Natural killer cell (primary cell): ENCODE data around the gene CC2D1A. TPM values are rescaled to one million over a fixed set of nuclear protein-coding genes. Genes with fewer than 3 reads are reported as not detected.

Source experiments
- ATAC-seq, 3 donors: fragments of 150-1000 bp in 2 of 3; fragments of 200-7000 bp in 1 of 3; cut with Tn5 transposase; 1 replicate in 1 of 3; 2 replicates in 2 of 3; pipeline ENCODE4 v1.10.0; 2021; ENCODE audit warnings: mild to moderate bottlenecking in 2 of 3, moderate library complexity in 2 of 3
- DNase-seq, 2 donors: peaks; one replicate each; pipeline versions ENCODE4 v3.0.0 to v3.0.0-alpha.2; 2013 to 2021; ENCODE audit warnings: mixed read lengths in 1 of 2
- H3K27ac ChIP-seq: one replicate; pipeline ENCODE4 v1.5.1; 2013; ENCODE audit warnings: mild to moderate bottlenecking, low read length
- H3K27me3 ChIP-seq: one replicate; pipeline ENCODE4 v1.6.1; 2013; ENCODE audit warnings: low read length; ENCODE audit not compliant: control insufficient read depth, insufficient read depth
- H3K36me3 ChIP-seq: one replicate; pipeline ENCODE4 v1.6.1; 2013; ENCODE audit warnings: low read length; ENCODE audit not compliant: control insufficient read depth, insufficient read depth
- H3K4me1 ChIP-seq: one replicate; pipeline ENCODE4 v1.6.1; 2013; ENCODE audit warnings: low read length; ENCODE audit not compliant: control insufficient read depth, insufficient read depth
- H3K4me3 ChIP-seq: one replicate; pipeline ENCODE4 v1.5.1; 2013; ENCODE audit warnings: low read length
- H3K9me3 ChIP-seq: one replicate; pipeline ENCODE4 v1.6.1; 2013; ENCODE audit warnings: low read length; ENCODE audit not compliant: control insufficient read depth, insufficient read depth
- H3K27ac Mint-ChIP-seq, 2 donors: one replicate each; pipeline ENCODE4 v1.8.0; 2022; ENCODE audit warnings: mild to moderate bottlenecking in 2 of 2, mixed read lengths in 2 of 2, moderate library complexity in 1 of 2
- H3K27me3 Mint-ChIP-seq, 2 donors: one replicate each; pipeline ENCODE4 v1.8.0; 2022; ENCODE audit warnings: low read depth in 2 of 2, mixed read lengths in 2 of 2
- H3K36me3 Mint-ChIP-seq: one replicate; pipeline ENCODE4 v1.8.0; 2022; ENCODE audit warnings: mixed read lengths
- H3K4me1 Mint-ChIP-seq, 2 donors: one replicate each; pipeline ENCODE4 v1.8.0; 2022; ENCODE audit warnings: mixed read lengths in 2 of 2
- H3K4me3 Mint-ChIP-seq: one replicate; pipeline ENCODE4 v1.8.0; 2022; ENCODE audit warnings: mild to moderate bottlenecking, moderate library complexity, mixed read lengths
- H3K9me3 Mint-ChIP-seq, 2 donors: one replicate each; pipeline ENCODE4 v1.8.0; 2022; ENCODE audit warnings: mixed read lengths in 2 of 2
- WGBS: methylation state at CpG from one replicate; pipeline ENCODE4 v1.1.7; 2013; ENCODE audit warnings: missing lambda C conversion rate; ENCODE audit not compliant: insufficient coverage; 5-methylcytosine and 5-hydroxymethylcytosine counted together
- intact Hi-C: fragments of 100-400 bp; cut with micrococcal nuclease; formaldehyde crosslinking; loops from one replicate; pipeline ENCODE4 v1.14.2; 2022
- total RNA-seq, 4 donors: library from RNA; stranded (reverse); fragments of 120-200 nt in 1 of 4; gene quantifications; one replicate each; pipeline versions ENCODE4 v1.2.3 to v1.2.4, GENCODE V29; 2013 to 2022
- TF ChIP-seq, protein P1 (sequence below): fragments of 200-600 bp; IDR thresholded peaks from one replicate; pipeline ENCODE4 v1.8.0; 2022; ENCODE audit warnings: antibody characterized with exemption

The CC2D1A gene
- total RNA-seq, 3 donors from 2014 or later (not counting 1 experiment from before 2014, with no cell fraction given): 42.8 to 49.3 (median 48.4) TPM

DNA sequence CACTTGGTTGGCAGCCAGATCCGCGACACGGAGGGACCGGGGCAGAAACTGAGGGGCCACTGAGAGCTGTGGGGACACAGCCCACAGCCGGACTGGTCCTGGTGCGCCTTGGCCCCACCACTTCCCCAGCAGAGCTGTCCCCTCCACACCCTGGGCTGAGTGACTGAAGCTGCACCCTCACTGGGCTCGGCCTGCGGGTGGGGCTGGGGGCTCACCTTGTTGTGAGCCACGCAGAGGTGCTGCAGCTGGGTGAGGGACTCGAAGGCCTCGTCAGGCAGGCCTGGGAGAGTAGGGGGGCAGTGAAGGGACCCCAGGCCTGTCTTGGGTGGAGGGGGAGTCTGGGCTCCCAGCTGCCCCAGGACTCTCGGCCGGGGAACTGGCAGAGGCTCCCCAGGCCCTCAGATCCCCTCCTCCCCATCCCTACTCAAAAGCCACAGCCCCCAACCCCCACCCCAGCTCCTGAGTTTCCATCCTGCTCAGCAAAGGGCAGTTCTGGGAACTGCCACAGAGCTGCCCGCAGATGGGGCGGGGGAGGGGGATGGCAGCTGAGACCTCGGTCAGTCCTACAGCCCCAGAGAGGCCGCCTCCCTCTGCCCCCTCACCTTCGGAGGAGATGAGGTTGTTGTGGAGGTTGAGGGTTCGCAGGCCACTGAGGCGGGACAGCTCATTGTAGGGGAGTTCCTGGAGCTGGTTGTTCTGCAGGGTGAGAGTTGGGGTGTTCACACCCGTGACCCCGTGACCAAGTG, 29.9 kb downstream of the CC2D1A start:
- TF ChIP-seq, protein P1, sequence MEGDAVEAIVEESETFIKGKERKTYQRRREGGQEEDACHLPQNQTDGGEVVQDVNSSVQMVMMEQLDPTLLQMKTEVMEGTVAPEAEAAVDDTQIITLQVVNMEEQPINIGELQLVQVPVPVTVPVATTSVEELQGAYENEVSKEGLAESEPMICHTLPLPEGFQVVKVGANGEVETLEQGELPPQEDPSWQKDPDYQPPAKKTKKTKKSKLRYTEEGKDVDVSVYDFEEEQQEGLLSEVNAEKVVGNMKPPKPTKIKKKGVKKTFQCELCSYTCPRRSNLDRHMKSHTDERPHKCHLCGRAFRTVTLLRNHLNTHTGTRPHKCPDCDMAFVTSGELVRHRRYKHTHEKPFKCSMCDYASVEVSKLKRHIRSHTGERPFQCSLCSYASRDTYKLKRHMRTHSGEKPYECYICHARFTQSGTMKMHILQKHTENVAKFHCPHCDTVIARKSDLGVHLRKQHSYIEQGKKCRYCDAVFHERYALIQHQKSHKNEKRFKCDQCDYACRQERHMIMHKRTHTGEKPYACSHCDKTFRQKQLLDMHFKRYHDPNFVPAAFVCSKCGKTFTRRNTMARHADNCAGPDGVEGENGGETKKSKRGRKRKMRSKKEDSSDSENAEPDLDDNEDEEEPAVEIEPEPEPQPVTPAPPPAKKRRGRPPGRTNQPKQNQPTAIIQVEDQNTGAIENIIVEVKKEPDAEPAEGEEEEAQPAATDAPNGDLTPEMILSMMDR: no peak
- peaks cover 11% of the 10 kb centered on the region for H3K4me1 ChIP-seq
- H3K4me3 ChIP-seq: no peak overlapping the region
- H3K9me3 ChIP-seq: no peaks in the 10 kb centered on the region
- no peak for DNase-seq
- intact Hi-C loops: no loop called here
- Mint-ChIP-seq H3K27me3 (peaks cover 0 to 16% of the 10 kb centered on the region in 2 donors), H3K4me1 (peaks cover 0 to 6% of the 10 kb centered on the region in 2 donors), H3K27ac (no peak overlapping the region), H3K36me3 (no peaks in the 10 kb centered on the region), H3K9me3 (no peaks in the 10 kb centered on the region), H3K4me3 (no peak overlapping the region)
- ATAC-seq: no peak
- WGBS: 90% methylated on average over 19 of the region's 22 CpGs
- no peaks in the 10 kb centered on the region for H3K36me3 ChIP-seq
- no peak overlapping the region for H3K27ac ChIP-seq
- peaks cover 9% of the 10 kb centered on the region for H3K27me3 ChIP-seq

DNA sequence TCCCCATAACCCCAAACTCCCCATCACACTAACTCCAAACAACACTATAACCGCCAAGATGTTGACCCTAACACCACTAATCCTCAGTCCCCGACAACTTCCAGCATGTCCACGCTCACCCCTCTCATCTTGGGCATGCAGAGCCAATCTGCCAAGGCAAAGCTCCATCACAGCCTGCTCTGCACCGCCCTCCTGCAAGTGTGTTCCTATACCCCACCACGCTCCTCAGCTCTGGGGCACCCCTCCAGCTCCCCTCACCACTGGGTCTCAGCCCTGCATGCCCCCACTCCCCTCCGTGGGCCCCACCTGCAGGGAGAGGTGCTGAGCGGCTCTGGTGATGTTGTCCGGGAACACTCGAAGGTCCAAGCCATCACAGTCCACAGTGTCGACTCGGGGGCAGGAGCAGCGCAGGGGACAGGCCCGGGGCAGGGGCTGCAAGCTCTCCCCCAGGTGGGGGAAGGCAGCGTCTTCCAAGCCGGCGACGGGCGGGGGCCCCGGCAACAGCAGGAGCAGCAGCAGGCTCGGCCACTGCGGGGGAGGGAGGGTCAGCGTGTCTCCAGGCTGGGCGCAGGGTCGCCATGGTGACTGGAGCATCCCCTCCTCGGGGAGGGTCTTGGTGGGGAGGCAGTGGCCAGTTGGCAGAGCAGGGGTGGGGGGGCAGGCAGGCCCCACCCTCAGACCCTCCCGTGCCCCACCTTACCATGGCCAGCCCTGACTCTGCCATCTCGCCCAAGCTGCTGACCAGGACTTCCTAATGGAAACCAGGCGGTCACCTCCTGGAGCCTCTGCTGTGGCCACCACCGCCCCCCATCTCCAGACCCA, 31.7 kb downstream of the CC2D1A start:
- intact Hi-C loops: no loop called here
- TF ChIP-seq, protein P1: no peak
- 28% methylated on average over 29 of the region's 29 CpGs for WGBS
- peaks cover 11% of the 10 kb centered on the region for H3K4me1 ChIP-seq
- Mint-ChIP-seq H3K27me3 (peaks cover 0 to 16% of the 10 kb centered on the region in 2 donors), H3K4me1 (peaks cover 0 to 6% of the 10 kb centered on the region in 2 donors), H3K4me3 (no peak overlapping the region), H3K27ac (no peak overlapping the region), H3K36me3 (no peaks in the 10 kb centered on the region), H3K9me3 (no peaks in the 10 kb centered on the region)
- no peak overlapping the region for H3K4me3 ChIP-seq
- DNase-seq: no peak
- ATAC-seq: no peak
- peaks cover 9% of the 10 kb centered on the region for H3K27me3 ChIP-seq
- no peak overlapping the region for H3K27ac ChIP-seq
- no peaks in the 10 kb centered on the region for H3K36me3 ChIP-seq
- no peaks in the 10 kb centered on the region for H3K9me3 ChIP-seq

DNA sequence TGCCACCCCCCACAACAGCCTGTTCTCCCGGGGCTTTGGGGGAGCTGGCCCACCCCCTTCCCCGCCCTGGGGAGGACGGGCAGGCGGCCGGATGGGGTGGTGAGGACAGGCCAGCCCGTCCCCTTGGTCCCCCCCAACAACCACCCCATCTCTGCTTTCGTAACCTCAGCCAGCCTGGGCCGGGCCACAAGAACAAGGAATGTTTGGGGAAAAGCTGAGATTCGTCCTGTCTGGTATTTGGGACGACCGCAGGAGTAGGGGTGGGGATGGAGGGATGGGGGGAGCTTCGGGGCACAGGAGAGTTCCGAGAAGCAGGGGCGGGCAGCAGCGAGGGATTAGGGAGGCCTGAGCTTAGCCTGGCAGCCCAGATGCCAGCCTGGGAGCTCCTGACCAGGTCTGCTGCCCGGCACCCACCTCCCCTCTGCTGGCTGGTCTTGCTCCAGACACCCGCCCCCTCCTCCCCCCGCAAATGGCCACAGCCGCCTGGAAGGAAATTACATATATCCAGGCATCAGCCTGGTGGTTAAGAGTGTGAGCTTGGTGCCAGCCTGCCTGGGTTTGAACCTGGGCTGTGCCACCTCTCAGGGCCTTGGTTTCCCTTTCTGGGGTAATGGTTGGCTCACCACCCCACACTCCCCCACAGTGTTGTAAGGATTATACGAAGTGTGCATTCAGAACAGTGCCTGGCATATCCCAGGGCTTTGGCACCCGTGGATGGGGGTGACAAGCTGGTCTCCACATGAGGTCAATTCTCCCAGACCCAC, 32.5 kb downstream of the CC2D1A start, which contains the start of gene PODNL1:
TSS of gene PODNL1 (minus strand) at position 117 of the 764 bp plus-strand sequence. CDS start 236 bp downstream, outside the sequence.
- intact Hi-C loops: no loop called here
- Mint-ChIP-seq H3K9me3 (no peaks in the 10 kb centered on the region), H3K27ac (no peak within 1 kb of the TSS), H3K27me3 (peaks cover 0 to 13% of the 10 kb centered on the region in 2 donors), H3K36me3 (no peaks in the 10 kb centered on the region), H3K4me1 (peaks cover 0 to 6% of the 10 kb centered on the region in 2 donors), H3K4me3 (no peak within 1 kb of the TSS)
- 19% methylated on average over 16 of the region's 21 CpGs for WGBS
- Histone ChIP-seq H3K4me3 (no peak within 1 kb of the TSS), H3K27ac (no peak within 1 kb of the TSS), H3K9me3 (no peaks in the 10 kb centered on the region), H3K36me3 (no peaks in the 10 kb centered on the region), H3K4me1 (peaks cover 11% of the 10 kb centered on the region), H3K27me3 (peaks cover 9% of the 10 kb centered on the region)
- no peak for DNase-seq
- TF ChIP-seq, protein P1: no peak
- ATAC-seq: peak in 2 of 3 donors; percentile 24 to 73
